ENCODE data around the gene PIK3CA.
"Not testable (repeated sequence)": the region's sequence is repeated elsewhere in the genome, so short reads cannot be mapped to it uniquely, and the experiment has no call there.

Gene PIK3CA

DNA sequence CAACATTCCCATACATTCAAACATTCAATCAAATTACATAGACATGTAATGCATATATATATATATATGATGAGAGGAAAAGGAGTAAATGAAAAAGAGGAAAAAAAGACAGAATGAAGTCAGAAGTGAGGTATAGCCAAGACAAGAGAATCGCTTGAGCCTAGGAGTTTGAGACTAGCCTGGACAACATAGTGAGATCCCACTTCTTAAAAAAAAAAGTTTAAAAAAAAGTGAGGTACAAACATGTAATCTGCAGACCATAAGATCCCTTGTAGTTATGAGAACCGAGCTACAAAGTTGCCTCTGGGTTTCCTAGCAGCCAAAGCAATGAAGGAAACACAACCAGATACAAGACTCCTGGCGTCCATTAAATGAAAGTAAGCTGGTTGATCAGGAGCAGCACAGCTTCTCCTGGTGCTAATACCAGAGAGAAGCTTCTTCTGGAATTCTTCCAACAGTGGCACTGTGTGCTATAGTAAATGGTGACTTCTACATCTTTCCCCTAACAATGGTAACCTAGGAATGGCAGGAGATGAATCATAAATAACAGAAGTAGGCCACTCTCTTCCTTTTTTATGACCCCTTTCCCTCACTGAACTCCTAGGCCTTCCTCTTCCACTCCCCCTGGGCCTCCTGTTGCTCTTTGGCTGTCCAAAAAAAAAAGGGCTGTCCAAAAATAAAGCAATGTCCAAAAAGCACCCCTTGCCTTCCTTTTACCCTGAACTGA is 99.3 kb downstream of the PIK3CA start:
- no peak for DNase-seq (ENCODE audit: low spot score)
- ChIA-PET CTCF (no interaction called here), POLR2A (ENCODE audit: low non-redundant PET) (no interaction called here)
- no peak overlapping the region for H3K27ac ChIP-seq
- no peak for TF ChIP-seq CTCF (conservative IDR thresholded peaks at IDR 0.05; ENCODE audit: low read depth)

DNA sequence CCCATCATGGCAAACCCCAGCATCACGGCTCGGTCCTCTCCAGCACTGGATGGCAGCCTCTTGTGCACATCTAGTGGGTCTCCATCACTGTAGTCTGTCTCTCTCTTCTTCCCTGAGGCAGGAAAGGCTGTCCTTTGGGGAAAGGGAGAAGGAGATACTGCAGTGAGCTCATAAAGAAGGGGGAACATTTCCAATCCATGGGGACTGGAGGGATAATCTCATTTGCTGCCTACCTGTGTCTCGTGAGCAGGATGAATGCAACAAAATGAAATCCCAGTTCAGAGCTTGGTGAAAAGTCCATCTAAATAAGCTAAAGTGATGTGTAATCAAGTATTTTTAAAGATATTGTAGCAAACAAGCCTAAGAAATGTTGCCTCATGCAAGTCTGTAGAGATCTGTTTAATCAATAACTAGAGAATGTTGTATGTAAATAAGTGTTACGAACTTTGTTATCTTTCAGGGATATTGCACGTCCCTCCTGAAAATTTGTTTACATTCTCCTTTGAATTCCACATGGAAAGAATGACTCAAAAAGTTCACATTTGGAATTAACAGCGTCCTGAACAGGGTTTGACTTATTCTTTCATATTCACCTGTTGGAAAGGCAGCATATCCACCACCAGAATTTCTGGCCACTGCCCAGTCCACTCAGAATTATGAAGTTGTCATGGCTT is 102.8 kb downstream of the PIK3CA start, which contains the start of gene KCNMB3:
TSS of gene KCNMB3 (minus strand) at position 312 of the 674 bp plus-strand sequence. CDS start at position 188, 124 bp downstream.
- POLR2A ChIA-PET (ENCODE audit: low non-redundant PET): no interaction called here
- no peak within 1 kb of the TSS for H3K27ac ChIP-seq
- DNase-seq (ENCODE audit: low spot score): no peak

DNA sequence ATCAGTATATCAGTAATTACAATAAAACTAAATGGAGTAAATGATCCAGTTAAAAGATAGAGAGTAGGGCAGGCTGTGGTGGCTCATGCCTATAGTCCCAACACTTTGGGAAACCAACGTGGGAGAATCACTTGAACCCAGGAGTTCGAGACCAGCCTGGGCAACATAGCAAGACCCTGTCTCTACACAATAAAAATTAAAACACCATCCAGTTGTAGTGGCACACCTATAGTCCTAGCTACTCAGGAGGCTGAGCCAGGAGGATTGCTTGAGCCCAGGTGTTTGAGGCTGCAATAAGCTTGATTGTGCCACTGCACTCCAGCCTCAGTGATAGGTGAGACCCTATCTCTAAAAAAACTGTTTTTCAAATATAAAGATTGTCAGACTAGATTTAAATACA is 108.7 kb downstream of the PIK3CA start:
- CTCF ChIA-PET: no interaction called here
- TF ChIP-seq CTCF (conservative IDR thresholded peaks at IDR 0.05; ENCODE audit: low read depth): no peak
- POLR2A ChIA-PET (ENCODE audit: low non-redundant PET): no interaction called here
- no peak for DNase-seq (ENCODE audit: low spot score)
- no peak overlapping the region for H3K27ac ChIP-seq

More for the DNA sequence above, 102.8 kb downstream of the PIK3CA start, which contains the start of gene KCNMB3:
- CTCF ChIA-PET: no interaction called here
- no peak for TF ChIP-seq CTCF (conservative IDR thresholded peaks at IDR 0.05; ENCODE audit: low read depth)

- H3K27ac ChIP-seq; DNase-seq (ENCODE audit: low spot score); POLR2A ChIA-PET (ENCODE audit: low non-redundant PET); CTCF ChIA-PET: not testable (repeated sequence)
Measured at GRCh38 chr3:179257742-179258141, 109.6 kb downstream of the PIK3CA start.

- no peak for DNase-seq (ENCODE audit: low spot score)
- POLR2A ChIA-PET (ENCODE audit: low non-redundant PET): no interaction called here
- no peak for TF ChIP-seq CTCF (conservative IDR thresholded peaks at IDR 0.05; ENCODE audit: low read depth)
- CTCF ChIA-PET: no interaction called here
- H3K27ac ChIP-seq: no peak overlapping the region
Measured at GRCh38 chr3:179258820-179259219, 110.7 kb downstream of the PIK3CA start.

DNA sequence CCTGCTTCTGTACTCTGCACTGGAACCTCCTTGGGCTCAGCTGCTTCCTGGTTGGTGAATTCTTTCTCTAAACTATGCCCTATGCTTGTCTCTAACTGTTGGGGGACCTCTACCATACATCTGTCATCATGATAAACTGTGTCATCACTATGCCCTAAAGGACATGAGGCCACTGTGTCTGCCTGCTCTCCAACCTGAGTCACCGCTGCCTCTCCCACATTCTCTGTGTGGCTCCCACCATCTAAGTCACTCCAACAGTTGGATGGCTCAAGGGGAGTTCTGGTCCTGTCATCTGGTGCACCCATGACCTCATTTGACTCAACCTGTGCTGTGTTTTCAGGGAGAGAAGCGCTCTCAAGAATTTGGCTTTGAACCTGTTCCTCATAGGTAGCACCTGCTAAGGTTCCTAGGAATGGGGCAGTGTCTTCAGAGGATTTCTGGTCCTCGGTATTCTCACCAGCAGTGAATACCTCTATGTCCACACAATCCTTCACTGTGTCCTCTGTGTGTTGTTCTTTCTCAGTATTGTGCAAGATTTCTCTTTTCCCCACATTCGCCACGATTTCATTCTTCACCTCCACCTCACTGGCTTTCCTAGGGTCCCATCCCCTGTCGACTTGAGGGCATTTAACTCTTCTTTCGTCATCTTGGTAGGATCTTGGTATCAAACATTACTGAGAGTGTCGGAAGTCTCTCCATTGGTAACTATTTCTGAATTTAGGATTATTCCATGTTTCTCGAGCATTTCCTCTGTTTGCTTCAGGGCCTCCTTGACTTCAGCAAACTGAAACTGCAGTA is 112.0 kb downstream of the PIK3CA start:
- not testable (repeated sequence) for H3K27ac ChIP-seq; DNase-seq (ENCODE audit: low spot score)
- CTCF ChIA-PET: interaction anchor here (0.6 to 0.7 kb wide), 2 partner anchors 14 to 15 kb away, joined by 3 read pairs; no protein-coding TSS in a partner anchor
- POLR2A ChIA-PET (ENCODE audit: low non-redundant PET): interaction anchor here (0.7 kb wide), 1 partner anchor 1642 kb away, joined by 3 read pairs; no protein-coding TSS in a partner anchor

Data from RWPE1 (cell line).